ENCODE measurements around the gene PYM1. TPM values are rescaled to one million over a fixed set of nuclear protein-coding genes. Genes with fewer than 3 reads are reported as not detected.

The PYM1 gene
- total and polyA plus RNA-seq, 2 of the 4 experiments (the other 2 are of a cell fraction), result 26.5 to 27.8 TPM

GRCh38 chr12:55912908-55913307 is 14.8 kb downstream of the PYM1 start:
- no peaks in the 10 kb centered on the region for H3K27me3 ChIP-seq (ENCODE audit: control insufficient read depth, insufficient read depth, low read length)
- WGBS, 2 experiments (ENCODE audit: extremely low coverage in 2 of 2, insufficient read length in 1 of 2), result no CpG with 5 or more reads among the region's 4 CpGs
- H3K9ac ChIP-seq (ENCODE audit: low read depth, low read length), result no peak overlapping the region
- intact Hi-C loops (cut with micrococcal nuclease) (loop anchor here (1.0 to 10.0 kb wide), 3 partner anchors 8 to 1492 kb away; no protein-coding TSS in a partner anchor), dilution Hi-C loops (cut with HindIII; ENCODE audit: low sequenced_read_pairs, unreplicated experiment) (no loop called here), in situ Hi-C loops (cut with MboI; ENCODE audit: low sequenced_read_pairs) (no loop called here)
- no peak overlapping the region for H2BK120ac ChIP-seq (ENCODE audit: low read depth, low read length)
- H3K4me2 ChIP-seq (ENCODE audit: low read depth, low read length), result no peak overlapping the region
- no peaks in the 10 kb centered on the region for H3K9me3 ChIP-seq (ENCODE audit: control insufficient read depth, insufficient read depth, low read length)
- CTCF ChIA-PET, result no interaction called here
- peaks cover 2% of the 10 kb centered on the region for H3K4me1 ChIP-seq (ENCODE audit: control insufficient read depth, insufficient read depth, low read length)
- H3K9me1 ChIP-seq (ENCODE audit: insufficient read depth, low read length), result no peaks in the 10 kb centered on the region; the same call in 1 of the 2 replicates
- no peak overlapping the region for H3K23ac ChIP-seq (ENCODE audit: low read depth, low read length)
- H4K20me1 ChIP-seq (ENCODE audit: insufficient read depth, low read length), result peaks cover 5% of the 10 kb centered on the region
- BruUV-seq (replicated peaks), result no TSS peak
- ATAC-seq (ENCODE audit: low read depth) (no peak), DNase-seq (no peak)
- H4K5ac ChIP-seq (ENCODE audit: low read depth, low read length), result no peak overlapping the region
- no peak overlapping the region for H2AK5ac ChIP-seq (ENCODE audit: low read depth, low read length)
- no peak overlapping the region for H2AK9ac ChIP-seq (replicated peaks; ENCODE audit: low read depth, low read length, poor library complexity)
- no peak overlapping the region for H3K4ac ChIP-seq (ENCODE audit: low read depth, low read length)
- peaks cover 21 to 51% of the 10 kb centered on the region in 2 experiments for H3K79me1 ChIP-seq (ENCODE audit: low read depth in 1 of 2, low read length in 2 of 2)
- H3K56ac ChIP-seq (ENCODE audit: extremely low read depth, insufficient read depth, low read length), result no peak overlapping the region
- no peak overlapping the region for H2BK15ac ChIP-seq (ENCODE audit: low read depth, low read length)
- H4K91ac ChIP-seq (ENCODE audit: insufficient read depth, low read depth, low read length), result no peak overlapping the region
- H3K27ac ChIP-seq (ENCODE audit: insufficient read depth, low read length), result no peak overlapping the region
- H4K8ac ChIP-seq (ENCODE audit: low read depth in 2 of 2, low read length in 2 of 2), result no peak overlapping the region
- no peak overlapping the region for H2BK5ac ChIP-seq (ENCODE audit: low read depth, low read length, poor library complexity, severe bottlenecking)
- peaks cover 3% of the 10 kb centered on the region; the same call in 1 of the 2 replicates for H3K36me3 ChIP-seq (ENCODE audit: control insufficient read depth, insufficient read depth, low read length)
- H2AFZ ChIP-seq (replicated peaks; ENCODE audit: low read length, poor library complexity), result no peak overlapping the region
- no peak overlapping the region for H2BK20ac ChIP-seq (ENCODE audit: low read depth, low read length)
- no peak overlapping the region for H3K4me3 ChIP-seq (ENCODE audit: insufficient read depth, low read depth, low read length)
- no peak overlapping the region for H3K14ac ChIP-seq (replicated peaks; ENCODE audit: low read depth, low read length)
- H3K18ac ChIP-seq (ENCODE audit: low read depth, low read length), result no peak overlapping the region
- POLR2A ChIA-PET (ENCODE audit: unreplicated experiment), result no interaction called here
- TF ChIP-seq FOS (IDR thresholded peaks at IDR 0.05; ENCODE audit: low read depth, low read length) (no peak), RFX5 (IDR thresholded peaks at IDR 0.05; ENCODE audit: low read depth, low read length) (no peak), NFE2L2 (IDR thresholded peaks at IDR 0.05; ENCODE audit: low read depth, low read length) (no peak), RAD21 (IDR thresholded peaks at IDR 0.05; ENCODE audit: low read length) (no peak), CEBPB (IDR thresholded peaks at IDR 0.05; ENCODE audit: low read depth, low read length) (no peak), RCOR1 (IDR thresholded peaks at IDR 0.05; ENCODE audit: insufficient replicate concordance, low read length) (no peak), MAFK (IDR thresholded peaks at IDR 0.05; ENCODE audit: low read depth, low read length) (no peak), CTCF (conservative IDR thresholded peaks at IDR 0.05; ENCODE audit: low read depth, low read length) (no peak), POLR2A (IDR thresholded peaks at IDR 0.05; ENCODE audit: low read depth, low read length) (no peak), USF2 (IDR thresholded peaks at IDR 0.05; ENCODE audit: low read depth, low read length) (no peak)
- TF ChIP-seq, protein P1, sequence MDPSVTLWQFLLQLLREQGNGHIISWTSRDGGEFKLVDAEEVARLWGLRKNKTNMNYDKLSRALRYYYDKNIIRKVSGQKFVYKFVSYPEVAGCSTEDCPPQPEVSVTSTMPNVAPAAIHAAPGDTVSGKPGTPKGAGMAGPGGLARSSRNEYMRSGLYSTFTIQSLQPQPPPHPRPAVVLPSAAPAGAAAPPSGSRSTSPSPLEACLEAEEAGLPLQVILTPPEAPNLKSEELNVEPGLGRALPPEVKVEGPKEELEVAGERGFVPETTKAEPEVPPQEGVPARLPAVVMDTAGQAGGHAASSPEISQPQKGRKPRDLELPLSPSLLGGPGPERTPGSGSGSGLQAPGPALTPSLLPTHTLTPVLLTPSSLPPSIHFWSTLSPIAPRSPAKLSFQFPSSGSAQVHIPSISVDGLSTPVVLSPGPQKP (IDR thresholded peaks at IDR 0.05; ENCODE audit: borderline replicate concordance, low read depth, low read length), result no peak

Measured in IMR-90 (cell line).